GM21825 (cell line): Measurements from ENCODE around the gene PRRX2.
A peak's percentile ranks its signal among the peaks of the same experiment; 100 is the strongest.

Experiments used
- ATAC-seq: cut with Tn5 transposase; IDR thresholded peaks from one replicate; pipeline ENCODE4 v1.9.1; 2021; ENCODE audit warnings: mild to moderate bottlenecking, moderate library complexity; ENCODE audit not compliant: unreplicated experiment

The PRRX2 gene

DNA sequence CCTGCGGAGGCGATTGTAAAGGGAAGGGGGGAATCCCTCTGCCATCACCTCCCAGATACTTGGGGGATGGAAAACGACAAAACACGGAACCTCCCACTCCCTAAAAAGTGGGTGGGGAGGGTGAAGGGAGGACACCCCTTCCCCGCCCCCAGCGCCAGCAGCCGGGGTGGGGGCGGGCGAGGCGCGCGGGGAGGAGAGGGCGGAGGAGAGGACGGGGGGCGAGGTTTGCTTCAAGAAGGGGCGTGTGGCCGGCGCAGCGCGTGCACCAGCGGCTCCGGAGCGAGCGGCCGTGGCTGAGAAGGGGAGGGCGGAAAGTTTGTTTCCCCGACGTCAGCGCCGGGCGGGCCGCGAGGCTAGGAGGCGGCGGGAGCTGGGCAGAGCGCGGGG is at the start of gene PRRX2:
PRRX2 (plus strand) TSS at position 259 of the 387 bp plus-strand sequence. CDS start 221 bp downstream, outside the sequence.
- no peak for ATAC-seq

DNA sequence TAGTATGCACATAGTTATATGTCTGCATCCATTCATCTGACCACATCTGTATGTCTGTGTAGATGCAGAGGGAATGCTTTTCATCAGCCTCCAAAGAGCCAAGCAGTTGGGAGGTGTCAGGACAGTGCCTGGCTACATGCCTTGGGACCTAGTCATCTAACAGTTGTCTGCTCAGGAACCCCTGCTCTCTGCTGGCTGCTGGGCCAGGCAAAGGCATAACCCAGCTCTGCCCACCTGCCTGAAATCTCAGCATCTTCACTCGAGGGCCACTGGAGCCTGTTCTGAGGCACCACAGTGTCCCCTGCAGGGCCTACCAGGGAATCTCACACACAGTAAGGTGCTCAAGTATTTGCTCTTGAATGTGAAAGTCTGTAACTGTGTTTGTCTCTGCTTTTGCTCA is 48.3 kb upstream of the PRRX2 start:
- ATAC-seq: no peak

DNA sequence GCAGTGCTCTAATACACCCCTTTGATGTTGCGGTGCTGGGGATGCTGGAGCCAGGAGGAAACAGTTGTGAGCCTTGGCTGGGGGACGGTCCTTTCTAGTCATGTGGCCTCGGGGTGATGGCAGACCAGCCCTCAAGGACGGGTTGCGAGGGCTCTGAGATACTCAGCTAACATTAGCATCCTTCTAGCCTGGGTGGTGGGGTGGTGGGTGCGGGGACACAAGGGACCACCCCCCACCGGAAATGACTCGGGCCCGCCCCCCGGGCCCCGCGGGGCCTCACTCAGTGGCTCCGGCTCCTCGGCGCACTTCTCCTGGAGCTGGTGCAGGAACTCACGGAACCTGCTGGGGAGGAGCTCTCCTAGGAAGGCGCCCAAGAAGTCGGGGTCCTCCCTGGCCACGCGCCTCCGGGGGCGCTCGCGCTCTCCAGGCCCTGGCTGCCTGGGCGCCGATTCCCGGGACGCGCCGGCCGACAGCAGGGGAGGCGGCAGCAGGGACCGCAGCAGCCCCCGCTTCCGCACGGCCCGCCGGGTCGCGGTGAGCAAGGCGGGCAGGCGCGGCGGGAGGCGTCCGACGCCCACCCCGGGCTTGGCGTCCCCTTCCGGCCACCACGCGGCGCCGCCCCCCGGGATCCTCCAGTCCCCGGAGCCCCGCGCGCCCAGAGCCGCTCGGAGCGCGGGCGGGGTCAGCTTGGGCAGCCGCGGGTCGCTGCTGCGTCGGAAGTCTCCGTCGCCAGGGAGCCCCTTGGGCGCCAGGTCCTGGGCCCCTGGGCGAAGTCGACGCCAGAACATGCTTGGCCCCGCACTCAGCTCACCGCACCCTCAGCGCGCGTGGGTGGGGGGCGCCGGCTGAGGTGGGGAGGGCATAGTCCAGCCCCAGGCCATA is 45.4 kb upstream of the PRRX2 start:
- no peak for ATAC-seq

DNA sequence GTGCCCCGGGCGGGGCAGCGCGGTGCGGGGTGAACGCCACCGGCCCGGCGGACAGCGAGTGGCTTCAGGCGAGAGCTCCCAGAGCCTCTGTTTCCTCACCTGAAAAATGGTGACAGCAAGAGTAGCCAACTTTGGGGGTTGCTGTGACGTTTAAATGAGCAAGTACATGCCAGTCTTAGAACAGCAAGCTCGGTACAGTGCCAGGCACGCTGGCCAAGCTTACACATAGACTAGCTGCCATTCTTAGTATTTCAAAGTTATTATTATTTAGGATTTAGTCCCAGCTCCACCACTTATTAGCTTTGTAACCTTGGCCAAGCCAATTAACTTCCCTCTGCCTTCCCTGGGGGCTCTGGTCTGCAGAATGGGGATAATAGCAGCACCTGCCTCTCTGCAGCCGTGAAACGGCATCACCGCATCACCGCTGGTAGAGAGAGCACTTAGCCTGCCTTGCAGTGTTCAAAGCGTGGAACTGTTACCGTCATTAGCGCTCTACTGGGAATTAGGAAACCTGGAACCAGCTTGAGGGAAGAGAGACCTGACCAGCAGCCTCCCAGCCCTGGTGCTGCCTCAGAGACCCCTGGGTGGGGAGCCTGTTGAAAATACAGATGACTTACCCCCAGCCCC is 44.7 kb upstream of the PRRX2 start, which contains the start of gene C9orf50:
C9orf50 (minus strand) TSS at position 433 of the 627 bp plus-strand sequence. CDS start 527 bp downstream, outside the sequence.
- ATAC-seq: no peak

DNA sequence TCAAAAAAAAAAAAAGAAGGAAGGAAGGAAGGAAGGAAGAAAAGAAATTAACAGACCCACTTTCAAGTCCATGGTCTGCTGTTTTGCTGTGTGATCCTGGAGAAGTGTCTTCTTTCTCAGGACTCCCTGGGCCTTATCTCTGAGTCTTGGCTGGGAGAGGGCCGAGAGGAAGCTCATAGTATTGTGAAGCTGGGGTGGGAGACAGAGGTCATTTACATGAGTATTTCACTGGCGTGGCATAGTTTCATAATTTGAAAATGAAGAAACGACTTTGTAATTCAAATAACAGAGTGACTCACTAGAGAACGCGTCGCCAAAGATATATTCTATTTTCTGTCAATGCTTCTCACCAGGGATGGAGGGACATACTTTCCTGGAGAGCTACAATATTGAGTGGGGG is 42.1 kb upstream of the PRRX2 start:
- no peak for ATAC-seq

DNA sequence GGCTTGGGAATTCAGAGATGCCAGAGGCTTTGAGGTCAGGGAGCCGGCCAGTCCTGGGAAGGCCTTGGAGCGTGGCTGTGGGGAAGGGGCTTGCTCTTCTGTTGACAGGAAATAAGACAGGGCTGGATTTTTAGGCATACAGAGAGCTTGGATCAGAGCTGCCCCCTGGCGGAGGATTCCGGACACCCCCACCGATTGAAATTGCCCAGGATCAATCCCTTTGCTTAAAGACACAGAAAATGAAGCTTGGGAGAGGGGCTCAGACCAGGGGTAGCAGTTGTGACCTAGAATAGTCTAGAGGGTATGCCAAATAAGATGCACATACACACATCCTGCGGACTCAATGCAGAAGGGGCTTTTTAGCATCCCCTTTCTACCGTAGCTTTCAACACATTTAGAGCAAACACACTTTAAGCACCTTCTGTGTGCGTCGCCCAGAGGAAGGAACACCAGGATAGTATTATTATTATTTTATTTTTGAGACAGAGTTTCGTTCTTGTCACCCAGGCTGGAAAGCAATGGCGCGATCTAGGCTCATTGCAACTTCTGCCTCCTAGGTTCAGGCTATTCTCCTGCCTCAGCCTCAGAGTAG is 41.2 kb upstream of the PRRX2 start:
- ATAC-seq: no peak

DNA sequence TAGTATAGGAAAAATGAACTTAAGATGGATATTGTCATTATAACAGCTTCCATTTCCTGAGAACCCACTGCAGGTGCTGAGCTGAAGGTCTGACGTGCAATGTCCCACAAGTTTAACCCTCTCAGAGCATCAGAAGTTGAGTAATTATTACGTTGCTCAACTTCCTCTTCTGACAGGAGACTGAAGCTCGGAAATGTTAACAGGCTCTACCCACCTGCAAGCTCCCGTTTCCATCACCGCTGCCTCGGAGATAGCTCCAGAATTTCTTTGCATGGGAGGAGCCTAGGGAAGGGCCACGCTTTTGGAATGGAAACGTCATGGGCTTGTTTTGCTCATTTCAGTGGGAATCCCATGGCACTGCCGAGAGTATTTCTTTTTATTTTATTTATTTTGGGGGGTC is 40.5 kb upstream of the PRRX2 start:
- no peak for ATAC-seq

DNA sequence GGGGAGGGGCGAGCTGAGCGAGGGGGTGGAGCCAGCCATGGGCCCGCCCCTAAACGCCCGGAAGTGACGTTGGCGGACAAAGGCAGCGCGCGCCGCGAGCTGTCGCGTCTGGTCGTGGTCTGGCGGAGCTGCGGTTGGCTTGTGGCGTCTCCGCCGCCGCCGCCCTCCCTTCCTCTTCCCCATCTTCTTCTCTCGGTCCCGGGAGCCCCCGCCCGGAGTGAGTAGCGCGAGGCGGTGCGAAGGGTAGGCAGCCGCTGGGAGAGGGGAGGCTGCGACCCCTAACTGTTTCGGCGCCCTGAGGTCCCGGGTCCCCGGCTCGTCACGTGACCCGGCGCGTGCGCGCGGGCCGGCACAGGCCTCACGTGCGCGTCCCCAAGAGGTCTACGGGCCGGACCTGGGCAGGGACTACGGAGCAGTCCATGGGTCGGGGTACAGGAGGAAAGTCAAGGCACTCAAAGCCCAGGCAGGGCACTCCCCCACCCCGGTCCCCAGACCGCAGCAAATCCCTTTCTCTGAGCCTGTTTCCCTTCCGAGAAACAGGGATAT is 39.3 kb upstream of the PRRX2 start, which contains the start of gene NTMT1:
NTMT1 (plus strand) TSS at position 85 of the 546 bp plus-strand sequence. CDS start 6,541 bp downstream, outside the sequence.
- peak; percentile 76 for ATAC-seq

DNA sequence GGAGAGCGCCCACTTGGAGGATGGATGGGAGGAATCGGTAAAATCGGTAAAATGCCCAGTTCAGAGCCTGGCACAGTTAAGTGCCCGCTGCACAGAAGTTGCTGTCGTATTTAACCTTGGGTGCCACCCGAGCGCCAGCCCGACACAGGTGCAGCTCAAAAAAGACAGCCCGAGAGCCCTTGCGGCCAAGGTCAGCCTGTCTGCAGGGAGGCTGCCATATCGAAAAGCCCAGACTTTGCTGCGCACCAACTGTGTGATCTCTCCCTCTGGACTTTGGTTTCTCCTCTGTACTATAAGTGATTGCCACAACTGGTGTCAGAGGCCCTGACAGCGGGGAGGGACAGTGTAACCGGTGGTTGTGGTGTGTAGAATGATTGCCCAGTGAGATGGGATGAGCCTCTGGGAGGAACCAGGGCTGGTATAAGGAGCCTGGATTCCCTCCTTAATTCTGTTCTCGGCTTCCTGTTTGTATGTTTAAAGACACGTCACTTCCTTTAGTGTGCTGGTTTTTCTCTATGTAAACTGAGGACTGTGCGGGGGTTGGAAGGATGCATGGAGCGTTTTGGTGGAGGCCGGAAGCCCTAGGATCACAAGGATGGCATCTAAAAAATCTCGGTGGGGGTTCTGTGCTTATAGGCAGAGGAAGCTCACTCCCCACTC is 38.7 kb upstream of the PRRX2 start:
- ATAC-seq: peak; percentile 9

DNA sequence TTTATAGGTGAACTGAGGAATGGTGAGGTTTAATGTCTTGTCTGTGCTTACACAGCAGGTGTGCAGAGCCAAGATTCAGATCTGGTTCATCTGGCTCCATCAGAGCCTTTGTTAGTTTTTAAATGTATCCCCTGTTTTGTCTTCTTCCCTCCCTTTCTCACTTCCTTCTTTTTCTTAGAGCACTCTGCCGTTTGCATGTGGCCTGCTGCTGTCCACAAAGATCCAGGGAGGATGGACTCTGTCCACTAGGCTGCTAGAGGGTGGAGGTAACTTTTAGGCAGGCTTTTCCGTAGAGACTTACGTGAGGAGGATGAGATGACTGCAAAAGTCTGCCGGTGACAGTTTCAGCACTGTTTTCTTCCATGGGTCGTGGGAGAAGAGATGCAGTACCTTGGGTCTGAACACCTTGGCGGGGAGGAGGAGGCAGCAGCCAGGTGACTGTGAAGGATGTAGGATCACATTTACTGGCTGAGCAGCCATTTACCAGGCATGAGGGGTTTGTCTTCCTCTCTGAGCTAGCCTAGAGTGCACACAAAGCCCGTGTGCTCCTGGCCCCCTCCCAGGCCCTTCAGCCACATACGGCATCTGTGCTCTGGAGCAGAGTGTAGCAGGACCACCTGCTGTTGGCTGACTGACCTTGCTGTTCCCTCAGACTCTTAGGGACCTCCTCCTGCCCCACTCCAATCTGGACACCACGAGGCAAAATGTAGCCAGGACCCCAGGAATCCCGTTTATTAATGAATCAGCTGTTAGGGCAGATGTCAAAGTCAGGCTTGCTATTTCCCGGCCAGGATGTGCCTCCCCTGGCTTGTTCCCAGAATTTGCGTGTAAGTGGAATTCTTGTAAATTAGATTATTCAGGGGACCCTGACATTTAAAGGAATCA is 37.6 kb upstream of the PRRX2 start:
- ATAC-seq: no peak

DNA sequence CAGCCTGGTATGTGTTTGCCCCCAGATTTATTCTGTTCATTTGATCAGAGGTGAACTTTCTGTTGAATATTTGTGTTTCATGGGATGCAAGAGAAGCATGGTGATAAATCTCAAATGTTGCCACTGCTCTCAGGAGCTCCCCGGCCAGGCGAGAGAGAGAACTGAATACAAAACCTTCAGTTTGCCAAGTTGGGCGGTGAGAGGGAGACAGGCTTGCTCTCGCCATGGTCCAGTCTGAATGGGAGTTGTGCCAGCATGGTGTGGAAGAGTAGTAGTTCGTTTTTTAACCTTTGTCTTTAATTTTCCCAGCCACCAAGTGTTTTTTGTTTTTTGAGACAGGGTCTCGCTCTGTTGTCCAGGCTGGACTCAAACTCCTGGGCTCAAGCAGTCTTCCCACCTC is 36.7 kb upstream of the PRRX2 start:
- ATAC-seq: no peak

DNA sequence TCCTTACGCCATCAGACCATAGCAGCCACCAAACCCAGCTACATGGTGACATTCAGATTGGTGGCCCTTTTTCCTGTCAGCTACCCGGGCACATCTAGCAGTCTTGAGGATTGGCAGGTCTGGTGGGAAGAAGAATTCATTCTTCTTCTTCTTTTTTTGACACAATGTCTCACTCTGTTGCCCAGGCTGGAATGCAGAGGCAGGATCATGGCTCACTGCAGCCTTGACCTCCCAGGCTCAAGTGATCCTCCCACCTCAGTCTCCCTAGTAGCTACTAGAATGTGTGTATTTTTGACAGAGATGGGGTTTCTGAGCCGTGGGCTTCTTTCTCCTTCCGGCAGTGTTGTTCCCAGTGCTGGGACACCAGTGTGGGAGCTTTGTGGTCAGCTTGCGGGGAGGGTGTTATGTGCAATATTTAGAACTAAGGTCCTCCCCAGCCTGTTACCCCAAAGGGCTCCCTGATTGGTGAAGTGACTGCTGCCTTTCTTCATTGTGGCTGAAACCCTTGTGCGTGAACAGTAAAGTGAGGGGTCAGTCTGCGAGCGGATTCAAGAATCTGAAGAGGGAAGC is 36.1 kb upstream of the PRRX2 start:
- ATAC-seq: no peak

DNA sequence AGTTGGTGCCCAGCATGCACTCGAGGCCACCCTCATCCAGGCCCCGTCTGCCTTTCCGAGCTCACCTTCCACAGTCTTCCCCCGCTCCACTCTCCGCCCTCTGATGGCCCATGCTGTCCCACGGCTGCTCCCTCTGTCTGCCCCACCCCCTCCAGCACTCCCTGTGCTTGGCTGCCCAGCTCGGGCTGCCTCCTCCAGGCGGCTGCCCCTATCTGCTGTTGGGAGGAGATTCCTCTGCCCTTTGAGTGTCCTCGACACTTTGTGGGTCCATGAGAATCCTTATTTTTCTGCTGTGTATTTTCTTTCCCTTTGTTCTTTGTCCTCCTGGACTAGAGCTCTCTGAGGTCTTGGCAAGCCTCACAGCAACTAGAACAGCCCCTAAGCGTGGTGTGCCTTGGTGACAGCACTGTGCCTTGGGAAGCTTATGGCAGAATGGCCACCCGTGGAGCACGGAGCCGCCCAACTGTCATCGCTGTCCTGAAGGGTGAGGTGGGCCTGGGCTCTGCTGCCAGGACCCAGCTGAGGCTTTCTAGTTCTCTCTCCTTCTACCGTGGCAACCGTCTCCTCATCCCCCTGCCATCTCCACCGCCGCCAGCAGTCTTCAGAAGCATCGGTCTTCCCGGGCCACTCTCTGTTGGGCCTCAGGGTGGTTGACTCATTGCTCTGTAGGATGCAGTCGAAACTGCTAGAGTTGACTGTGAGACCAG is 34.3 kb upstream of the PRRX2 start:
- no peak for ATAC-seq

DNA sequence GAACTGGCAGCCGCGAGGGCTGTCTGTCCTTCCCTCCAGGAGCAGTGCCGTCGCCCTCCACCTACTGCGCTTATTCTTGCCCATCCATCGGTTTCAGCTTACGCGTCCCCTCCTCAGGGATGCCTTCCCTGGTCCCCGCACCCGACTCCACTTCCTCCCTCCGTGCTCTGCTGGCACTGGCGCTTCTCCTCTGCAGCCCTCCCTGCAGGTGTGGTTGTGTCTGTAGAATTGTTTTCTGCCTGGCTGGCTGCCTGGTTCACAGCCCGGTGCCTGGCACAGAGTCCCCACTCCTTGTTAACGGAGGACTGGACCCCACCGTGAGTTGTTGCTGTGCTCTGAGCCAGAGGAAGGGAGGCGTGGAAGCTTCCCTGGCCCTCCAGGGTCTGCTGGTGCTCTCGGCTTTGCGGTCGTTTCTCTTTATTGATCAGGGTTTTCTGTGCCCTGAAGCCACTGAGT is 33.7 kb upstream of the PRRX2 start:
- no peak for ATAC-seq

DNA sequence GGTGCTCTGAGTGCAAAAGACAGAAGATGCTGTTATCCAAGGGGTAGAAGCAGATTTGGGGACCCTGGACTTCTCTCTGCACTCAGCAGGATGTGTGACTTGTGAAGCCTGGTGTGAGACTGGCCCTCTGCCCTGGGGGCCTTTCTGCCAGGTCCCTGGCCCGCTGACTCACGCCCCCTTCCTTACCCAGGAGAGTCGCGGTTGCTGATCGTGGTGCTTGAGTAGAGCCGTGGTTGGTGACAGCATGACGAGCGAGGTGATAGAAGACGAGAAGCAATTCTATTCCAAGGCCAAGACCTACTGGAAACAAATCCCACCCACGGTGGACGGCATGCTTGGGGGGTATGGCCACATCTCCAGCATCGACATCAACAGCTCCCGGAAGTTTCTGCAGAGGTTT is 33.0 kb upstream of the PRRX2 start:
- no peak for ATAC-seq

DNA sequence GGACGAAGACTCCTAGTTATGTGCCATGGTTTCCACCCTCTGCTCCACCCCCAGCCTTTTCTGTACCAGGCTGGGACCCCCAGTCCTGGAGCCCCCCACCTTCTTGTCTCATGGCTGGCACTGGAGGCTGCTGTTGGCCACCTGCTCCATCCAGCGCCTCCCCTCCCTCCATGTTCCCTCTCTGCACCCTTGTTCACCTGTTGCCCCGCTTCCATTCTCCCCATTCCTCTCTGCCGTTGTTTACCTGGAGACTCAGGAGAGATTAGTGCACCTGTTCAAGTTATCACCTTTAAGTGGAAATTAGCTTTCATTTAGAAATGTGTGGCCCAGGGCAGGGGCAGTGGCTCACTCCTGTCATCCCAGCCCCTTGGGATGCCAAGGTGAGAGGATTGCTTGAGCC is 32.2 kb upstream of the PRRX2 start:
- ATAC-seq: no peak

DNA sequence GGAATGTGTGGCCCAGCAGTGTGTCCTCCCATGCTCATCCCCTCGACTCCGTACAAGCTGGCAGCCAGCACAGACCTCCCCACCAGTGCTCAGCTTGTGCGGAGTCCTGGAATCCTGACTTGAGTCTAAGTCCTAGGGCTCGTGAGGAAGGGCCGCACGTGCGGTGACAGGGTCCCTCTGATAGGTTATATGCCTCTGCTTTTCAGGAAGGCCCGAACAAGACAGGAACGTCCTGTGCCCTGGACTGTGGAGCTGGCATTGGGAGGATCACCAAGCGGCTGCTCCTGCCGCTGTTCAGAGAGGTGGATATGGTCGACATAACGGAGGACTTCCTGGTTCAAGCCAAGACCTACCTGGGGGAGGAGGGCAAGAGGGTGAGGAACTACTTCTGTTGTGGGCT is 31.6 kb upstream of the PRRX2 start:
- ATAC-seq: no peak

DNA sequence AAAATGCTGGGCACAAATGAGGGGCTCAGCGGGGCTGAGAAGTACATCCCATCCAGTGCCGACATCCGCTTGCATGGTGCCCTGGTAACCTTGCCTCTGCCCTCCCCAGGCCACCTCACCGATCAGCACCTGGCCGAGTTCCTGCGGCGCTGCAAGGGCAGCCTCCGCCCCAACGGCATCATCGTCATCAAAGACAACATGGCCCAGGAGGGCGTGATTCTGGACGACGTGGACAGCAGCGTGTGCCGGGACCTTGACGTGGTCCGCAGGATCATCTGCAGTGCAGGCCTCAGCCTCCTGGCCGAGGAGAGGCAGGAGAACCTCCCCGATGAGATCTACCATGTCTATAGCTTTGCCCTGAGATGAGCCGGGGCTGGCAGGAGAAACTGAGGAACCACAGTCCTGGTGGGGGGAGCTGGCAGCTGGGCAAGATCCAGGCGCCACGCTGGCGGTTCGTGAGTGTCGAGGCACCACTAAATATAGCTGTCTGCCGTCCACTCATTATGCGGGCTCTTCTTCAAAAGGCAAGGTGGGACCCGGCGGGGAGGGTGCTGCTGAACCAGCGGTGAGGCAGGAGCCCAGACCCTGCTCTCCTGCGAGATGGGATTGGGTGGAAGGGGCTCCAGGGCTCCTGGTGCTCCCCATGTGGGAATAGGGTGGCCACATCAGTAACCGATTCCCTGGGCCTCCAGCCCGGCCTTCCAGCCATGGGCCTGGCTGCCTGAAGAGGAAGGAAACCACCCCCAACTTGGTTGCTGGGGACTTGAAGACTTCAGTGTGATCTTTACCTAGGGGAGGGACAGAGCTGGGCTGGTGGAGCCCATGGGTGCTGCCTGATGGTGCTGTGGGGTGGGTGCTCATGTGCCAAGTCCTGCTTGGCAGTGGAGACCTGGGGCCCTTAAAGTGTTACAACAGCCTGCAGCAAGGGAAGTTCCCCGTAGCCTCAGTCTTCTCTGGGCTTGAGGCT is 30.1 kb upstream of the PRRX2 start:
- ATAC-seq: no peak
